VCaP (cell line): ENCODE data around the gene PAX5.

ENCODE experiments used
- H3K27ac ChIP-seq: fragments of 450-650 bp; 2 replicates; pipeline ENCODE4 v1.5.1; 2017
- CTCF ChIP-seq: fragments of 450-650 bp; conservative IDR thresholded peaks from 2 replicates; pipeline ENCODE4 v1.5.1; 2017; ENCODE audit warnings: mild to moderate bottlenecking, moderate library complexity

Gene PAX5

GRCh38 chr9:36934478-36935065, 99.5 kb downstream of the PAX5 start:
- no peak for TF ChIP-seq CTCF

GRCh38 chr9:36933676-36934215, 100.3 kb downstream of the PAX5 start:
- TF ChIP-seq CTCF: no peak
- H3K27ac ChIP-seq: no peak overlapping the region

More at GRCh38 chr9:36934478-36935065, 99.5 kb downstream of the PAX5 start:
- H3K27ac ChIP-seq: no peak overlapping the region

GRCh38 chr9:36932198-36932597, 101.9 kb downstream of the PAX5 start:
- H3K27ac ChIP-seq: no peak overlapping the region
- TF ChIP-seq CTCF: no peak

GRCh38 chr9:36930941-36931340, 103.1 kb downstream of the PAX5 start:
- TF ChIP-seq CTCF: no peak
- H3K27ac ChIP-seq: no peak overlapping the region

- no peak overlapping the region for H3K27ac ChIP-seq
- TF ChIP-seq CTCF: no peak
Observed at GRCh38 chr9:36929350-36929675, 104.8 kb downstream of the PAX5 start.

- no peak for TF ChIP-seq CTCF
- no peak overlapping the region for H3K27ac ChIP-seq
Observed at GRCh38 chr9:36928670-36929349, 105.3 kb downstream of the PAX5 start.

GRCh38 chr9:36928210-36928609, 105.9 kb downstream of the PAX5 start:
- no peak for TF ChIP-seq CTCF
- H3K27ac ChIP-seq: no peak overlapping the region
